Urinary bladder (tissue), 4 donors: Measurements from ENCODE around the gene NDUFC1. TPM values are rescaled to one million over a fixed set of nuclear protein-coding genes. Genes with fewer than 3 reads are reported as not detected.
A peak's percentile ranks its signal among the peaks of the same experiment; 100 is the strongest.

Experiments
- DNase-seq: peaks from one replicate; pipeline ENCODE4 v3.0.0-alpha.2; 2015; ENCODE audit errors: extremely low spot score
- H3K27ac ChIP-seq: one replicate; pipeline ENCODE4 v1.5.1; 2013; ENCODE audit warnings: low read depth, mild to moderate bottlenecking, moderate library complexity
- H3K36me3 ChIP-seq: one replicate; pipeline ENCODE4 v1.6.1; 2013; ENCODE audit warnings: mild to moderate bottlenecking, moderate library complexity; ENCODE audit not compliant: insufficient read depth
- H3K4me1 ChIP-seq: one replicate; pipeline ENCODE4 v1.6.1; 2013; ENCODE audit warnings: mild to moderate bottlenecking, moderate library complexity; ENCODE audit not compliant: insufficient read depth
- H3K4me3 ChIP-seq: one replicate; pipeline ENCODE4 v1.5.1; 2013; ENCODE audit warnings: low read depth, low read length
- WGBS: extraction: QIAGEN DNeasy Blood & Tissue Kit; methylation state at CpG from one replicate; pipeline ENCODE4 v1.1.7; 2013; 5-methylcytosine and 5-hydroxymethylcytosine counted together
- polyA plus RNA-seq: library from polyadenylated mRNA; stranded (reverse); fragments of 200-250 nt; gene quantifications from one replicate; pipeline ENCODE4 v1.2.3, GENCODE V29; 2013
- small RNA-seq: library from RNA; depleted of rRNA; stranded (forward); fragments of <200 nt; gene quantifications from one replicate; pipeline ENCODE3, GENCODE V24; 2014
- total RNA-seq: library from RNA; depleted of rRNA; stranded (reverse); fragments of >200 nt; gene quantifications from one replicate; pipeline ENCODE4 v1.2.3, GENCODE V29; 2014
- donor health status: healthy with polysubstance abuse.
- donor health status: healthy.

NDUFC1 gene
- total and polyA plus RNA-seq, 2 donors = 43.6 to 74.7 TPM

DNA sequence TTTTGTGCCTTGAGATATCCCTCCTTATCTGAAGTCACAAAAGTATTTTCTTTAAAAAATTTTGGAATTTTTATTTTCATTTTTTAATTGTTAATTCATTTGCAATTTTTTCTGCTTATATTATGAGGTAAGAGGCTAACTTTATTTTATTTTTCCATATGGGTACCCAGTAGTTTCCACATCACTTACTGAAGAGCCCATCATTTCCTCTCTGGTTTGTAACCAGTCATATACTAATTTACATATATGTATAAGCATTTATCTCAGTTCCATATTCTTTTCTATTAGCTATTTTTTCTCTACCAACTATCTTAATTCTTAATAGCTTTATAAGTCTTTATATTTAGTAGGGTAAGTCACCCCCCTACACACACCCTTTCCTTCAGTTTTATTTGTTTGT is 49.2 kb downstream of the NDUFC1 start:
- Histone ChIP-seq H3K4me3 (no peak overlapping the region), H3K27ac (no peak overlapping the region), H3K36me3 (no peaks in the 10 kb centered on the region), H3K4me1 (no peaks in the 10 kb centered on the region)
- no peak for DNase-seq

DNA sequence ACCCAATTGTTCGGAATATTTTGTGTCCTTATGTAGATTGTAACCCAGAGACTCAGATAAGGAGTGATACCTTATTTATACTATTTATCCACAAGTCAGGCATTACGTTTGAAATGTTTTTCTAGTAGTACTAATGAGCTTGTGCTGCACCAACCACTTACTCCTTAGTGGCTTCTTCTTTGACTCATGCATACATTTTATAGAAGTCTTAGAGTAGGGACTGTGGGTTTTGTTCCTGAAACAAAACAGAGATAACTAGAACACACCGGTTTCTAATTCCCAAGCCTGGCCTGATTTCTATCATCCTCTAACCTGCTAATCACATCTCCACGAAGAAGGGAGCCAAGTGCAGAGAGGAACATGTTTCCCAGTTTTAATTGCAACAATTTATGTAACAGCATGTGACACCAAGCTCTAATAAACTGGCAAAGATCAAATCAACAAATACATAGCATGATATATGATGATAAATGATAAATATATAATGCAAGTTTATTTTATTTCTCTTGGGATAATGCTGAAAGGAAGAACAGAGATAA is 54.5 kb downstream of the NDUFC1 start:
- WGBS = 66% methylated on average over 4 of the region's 4 CpGs

DNA sequence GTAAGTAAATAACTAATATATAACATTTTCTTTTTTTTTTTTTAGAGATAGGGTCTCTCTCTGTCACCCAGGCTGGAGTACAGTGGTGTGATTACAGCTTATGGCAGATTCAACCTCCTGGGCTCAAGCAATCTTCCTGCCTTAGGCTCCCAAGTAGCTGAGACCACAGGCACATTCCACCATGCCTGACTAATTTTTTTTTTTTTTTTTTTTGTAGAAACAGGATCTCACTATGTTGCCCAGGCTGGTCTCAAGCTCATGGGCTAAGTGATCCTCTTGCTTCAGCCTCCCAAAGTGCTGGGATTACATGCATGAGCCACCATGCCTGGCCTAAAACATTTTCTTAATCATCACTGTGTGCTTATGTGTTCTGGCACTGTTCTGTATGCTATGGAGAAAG is 55.0 kb downstream of the NDUFC1 start:
- DNase-seq = no peak
- no peak overlapping the region for H3K27ac ChIP-seq
- no peaks in the 10 kb centered on the region for H3K4me1 ChIP-seq
- no peak overlapping the region for H3K4me3 ChIP-seq
- no peaks in the 10 kb centered on the region for H3K36me3 ChIP-seq

More for the DNA sequence above, 54.5 kb downstream of the NDUFC1 start:
- Histone ChIP-seq H3K27ac (no peak overlapping the region), H3K4me3 (no peak overlapping the region), H3K36me3 (no peaks in the 10 kb centered on the region), H3K4me1 (no peaks in the 10 kb centered on the region)
- DNase-seq = no peak

DNA sequence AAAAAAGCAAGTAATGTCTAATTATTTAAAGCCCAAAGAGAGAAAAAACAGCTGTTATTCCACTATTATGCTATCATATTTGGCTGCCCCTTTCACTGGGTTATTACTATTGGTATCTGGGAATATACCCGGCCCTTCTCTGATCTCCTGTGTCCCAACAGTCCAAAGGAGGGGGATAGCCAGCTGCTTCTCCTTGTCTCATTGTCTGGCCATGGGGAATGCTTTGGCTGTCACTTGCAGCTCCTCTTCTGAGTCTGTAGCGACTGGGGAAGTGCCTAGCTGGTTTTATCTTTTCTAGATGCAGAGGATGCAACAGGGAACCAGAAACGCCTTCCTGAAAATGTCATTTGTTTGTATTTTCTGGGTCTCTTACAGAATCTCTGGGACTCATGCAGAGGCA is 56.1 kb downstream of the NDUFC1 start:
- Histone ChIP-seq H3K27ac (no peak overlapping the region), H3K36me3 (no peaks in the 10 kb centered on the region), H3K4me1 (no peaks in the 10 kb centered on the region), H3K4me3 (no peak overlapping the region)
- no peak for DNase-seq
- WGBS = 59% methylated on average over 3 of the region's 3 CpGs

GRCh38 chr4:139245590-139245989 is 56.7 kb downstream of the NDUFC1 start:
- no peaks in the 10 kb centered on the region for H3K36me3 ChIP-seq
- H3K4me1 ChIP-seq = no peaks in the 10 kb centered on the region
- 67% methylated on average over 1 of the region's 1 CpG for WGBS

GRCh38 chr4:139243448-139244365 is 58.6 kb downstream of the NDUFC1 start:
- H3K27ac ChIP-seq = no peak overlapping the region
- 85% methylated on average over 12 of the region's 12 CpGs for WGBS
- no peaks in the 10 kb centered on the region for H3K36me3 ChIP-seq
- H3K4me3 ChIP-seq = no peak overlapping the region
- H3K4me1 ChIP-seq = no peaks in the 10 kb centered on the region
- DNase-seq = peak; percentile 48

More at GRCh38 chr4:139245590-139245989, 56.7 kb downstream of the NDUFC1 start:
- no peak overlapping the region for H3K4me3 ChIP-seq
- H3K27ac ChIP-seq = no peak overlapping the region
- DNase-seq = no peak

DNA sequence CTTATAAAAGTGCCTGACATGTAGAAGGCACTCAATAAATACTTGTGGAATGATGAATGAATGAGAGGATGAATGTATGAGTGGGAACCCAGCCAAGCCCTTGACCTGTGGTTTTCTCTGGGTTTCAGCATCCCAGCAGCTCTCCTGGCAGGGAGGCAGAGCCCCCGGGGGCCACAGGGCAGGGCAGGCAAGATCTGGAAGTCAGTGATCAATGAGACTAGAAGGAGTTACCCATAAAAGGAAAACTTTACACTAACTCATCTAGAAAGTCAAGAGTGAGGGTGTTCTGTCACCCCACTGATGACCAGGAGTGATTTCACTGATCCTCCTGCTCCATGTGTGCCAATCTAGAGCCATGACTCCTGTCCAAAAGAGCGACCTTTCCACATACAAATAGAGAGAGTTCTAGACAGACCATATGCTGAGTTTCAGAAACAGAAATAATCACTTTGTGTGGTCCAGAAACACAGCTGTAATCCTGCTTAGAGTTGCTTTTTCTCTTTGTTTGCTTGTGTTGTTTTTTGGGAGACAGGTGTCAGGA is 59.7 kb downstream of the NDUFC1 start:
- WGBS = 70% methylated on average over 2 of the region's 2 CpGs
- Histone ChIP-seq H3K36me3 (no peaks in the 10 kb centered on the region), H3K4me1 (no peaks in the 10 kb centered on the region), H3K27ac (no peak overlapping the region), H3K4me3 (no peak overlapping the region)
- no peak for DNase-seq

GRCh38 chr4:139241784-139242151 is 60.5 kb downstream of the NDUFC1 start:
- H3K4me1 ChIP-seq = no peaks in the 10 kb centered on the region
- H3K36me3 ChIP-seq = no peaks in the 10 kb centered on the region
- 95% methylated on average over 12 of the region's 12 CpGs for WGBS
- no peak overlapping the region for H3K4me3 ChIP-seq
- no peak for DNase-seq
- H3K27ac ChIP-seq = no peak overlapping the region

- Histone ChIP-seq H3K4me3 (no peak overlapping the region), H3K36me3 (no peaks in the 10 kb centered on the region), H3K27ac (no peak overlapping the region), H3K4me1 (no peaks in the 10 kb centered on the region)
- 89% methylated on average over 11 of the region's 11 CpGs for WGBS
- DNase-seq = no peak
Measured at GRCh38 chr4:139241086-139241783, 61.0 kb downstream of the NDUFC1 start.

Small RNAs within 50 kb of the gene (small RNA-seq; reads per million reads assigned to genes)
- not detected for gene RNU6-1074P
- gene RNU6-1214P = not detected

Other genes with a start within 250 kb of the NDUFC1 start
- gene ELF2, start 125.3 kb downstream of the NDUFC1 start, total RNA-seq = 136 TPM
- gene ELF2, start 125.3 kb downstream of the NDUFC1 start, polyA plus RNA-seq = 29.6 TPM
- gene MGARP, start 22.3 kb downstream of the NDUFC1 start, total RNA-seq = 1.1 TPM
- 1.5 TPM for gene MGARP, start 22.3 kb downstream of the NDUFC1 start, polyA plus RNA-seq
- gene NAA15, start 972 bp downstream of the NDUFC1 start, total RNA-seq = 54.0 TPM
- gene NAA15, start 972 bp downstream of the NDUFC1 start, polyA plus RNA-seq = 12.0 TPM
- gene RAB33B, start 151.6 kb upstream of the NDUFC1 start, total RNA-seq = 46.7 TPM
- 7.7 TPM for gene RAB33B, start 151.6 kb upstream of the NDUFC1 start, polyA plus RNA-seq